ACC112 (cell line): Measurements from ENCODE around the gene CACNG8.

Experiments used
- H2AFZ ChIP-seq: fragments of 200-600 bp; sonication (generic); one replicate; pipeline ENCODE4 v1.6.0; 2017; ENCODE audit warnings: antibody characterized with exemption, low read length; ENCODE audit not compliant: unreplicated experiment
- H3K27ac ChIP-seq: fragments of 200-600 bp; sonication (generic); 2 replicates; pipeline ENCODE4 v1.5.1; 2014; ENCODE audit warnings: low read depth, mild to moderate bottlenecking, antibody characterized with exemption, low read length, moderate library complexity
- H3K27me3 ChIP-seq: fragments of 200-600 bp; sonication (generic); 2 replicates; pipeline ENCODE4 v1.6.1; 2014; ENCODE audit warnings: mild to moderate bottlenecking, antibody characterized with exemption, low read length, moderate library complexity, mixed read lengths; ENCODE audit not compliant: insufficient read depth
- H3K36me3 ChIP-seq: fragments of 200-600 bp; sonication (generic); 2 replicates; pipeline ENCODE4 v1.6.1; 2016; ENCODE audit warnings: mild to moderate bottlenecking, antibody characterized with exemption, low read length, moderate library complexity, mixed read lengths; ENCODE audit not compliant: insufficient read depth
- H3K4me1 ChIP-seq: fragments of 200-600 bp; sonication (generic); one replicate; pipeline ENCODE4 v1.6.1; 2016; ENCODE audit warnings: low read length, mixed read lengths; ENCODE audit not compliant: insufficient read depth, unreplicated experiment, control insufficient read depth
- H3K4me3 ChIP-seq: fragments of 200-600 bp; sonication (generic); 2 replicates; pipeline ENCODE4 v1.5.1; 2014; ENCODE audit warnings: mild to moderate bottlenecking, low read depth, low read length
- H3K79me2 ChIP-seq: fragments of 200-600 bp; sonication (generic); one replicate; pipeline ENCODE4 v1.6.0; 2016; ENCODE audit warnings: low read length; ENCODE audit not compliant: control insufficient read depth, unreplicated experiment, insufficient read depth

CACNG8 gene

DNA sequence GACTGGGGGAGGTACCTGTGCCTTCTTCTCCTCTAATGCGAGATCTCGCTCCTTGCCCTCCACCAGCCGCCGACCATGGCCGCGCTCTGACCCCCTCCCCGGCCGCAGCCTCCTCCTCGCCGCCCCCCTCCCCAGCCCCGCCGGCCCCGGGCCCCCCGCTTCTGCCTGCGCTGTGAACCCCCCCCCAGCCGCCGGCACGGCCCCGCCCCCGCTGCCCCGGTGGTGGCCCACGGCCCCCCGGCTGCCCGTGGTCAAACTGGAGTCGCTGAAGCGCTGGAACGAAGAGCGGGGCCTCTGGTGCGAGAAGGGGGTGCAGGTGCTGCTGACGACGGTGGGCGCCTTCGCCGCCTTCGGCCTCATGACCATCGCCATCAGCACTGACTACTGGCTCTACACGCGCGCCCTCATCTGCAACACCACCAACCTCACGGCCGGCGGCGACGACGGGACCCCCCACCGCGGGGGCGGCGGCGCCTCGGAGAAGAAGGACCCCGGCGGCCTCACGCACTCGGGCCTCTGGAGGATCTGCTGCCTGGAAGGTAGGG lies at the start of gene CACNG8:
Gene CACNG8, plus strand, starts transcription at position 51 of the 545 bp plus-strand sequence.
- peaks cover 4% of the 10 kb centered on the region for H3K4me1 ChIP-seq
- no peaks in the 10 kb centered on the region for H3K36me3 ChIP-seq
- no peak within 1 kb of the TSS for H3K27ac ChIP-seq
- H2AFZ ChIP-seq = peak within 1 kb of the TSS; percentile 57
- H3K4me3 ChIP-seq = peak within 1 kb of the TSS; percentile 69
- peaks cover 13% of the 10 kb centered on the region for H3K27me3 ChIP-seq
- H3K79me2 ChIP-seq = peaks cover 3% of the 10 kb centered on the region

DNA sequence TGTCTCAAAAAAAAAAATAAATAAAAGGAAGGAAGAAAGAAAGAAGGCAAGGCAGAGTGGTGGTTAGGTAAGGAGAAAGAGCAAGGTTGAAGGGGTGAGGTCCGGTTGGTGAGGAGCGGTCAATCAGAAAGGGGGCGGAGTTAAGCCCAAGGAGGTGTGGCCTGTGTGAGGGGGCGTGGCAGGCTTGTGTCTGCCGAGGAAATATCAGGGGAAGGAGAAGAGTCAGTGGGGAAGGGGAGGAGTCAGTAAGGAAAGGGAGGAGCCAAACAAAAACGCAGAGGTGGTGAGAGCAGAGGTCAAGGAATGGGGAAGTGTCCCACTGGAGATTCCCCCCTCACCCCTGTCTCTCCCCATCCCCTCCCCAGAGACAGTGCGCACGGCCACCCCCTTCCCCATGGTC lies 47.7 kb upstream of the CACNG8 start:
- no peaks in the 10 kb centered on the region for H3K4me1 ChIP-seq
- H3K36me3 ChIP-seq = no peaks in the 10 kb centered on the region

DNA sequence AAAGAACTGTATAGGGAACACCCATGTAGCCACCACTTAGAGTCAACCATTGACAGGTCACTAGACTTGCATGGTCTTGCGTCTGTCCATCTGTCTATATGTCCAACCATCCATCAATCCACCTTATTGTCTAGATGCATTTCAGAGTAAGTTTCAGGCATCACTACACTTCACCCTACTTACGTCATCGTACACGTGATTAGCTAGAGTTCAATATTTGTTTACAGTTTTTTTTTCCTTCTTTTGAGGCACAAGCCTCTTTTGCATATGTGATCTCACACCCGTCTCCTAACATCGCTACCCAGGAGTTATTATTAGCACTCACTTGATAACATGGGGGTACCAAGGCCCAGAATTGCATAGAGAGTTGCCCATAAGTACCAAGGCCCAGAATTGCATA lies 46.7 kb upstream of the CACNG8 start:
- no peaks in the 10 kb centered on the region for H3K4me1 ChIP-seq
- no peak overlapping the region for H3K4me3 ChIP-seq
- no peaks in the 10 kb centered on the region for H3K36me3 ChIP-seq

More for the DNA sequence above, 47.7 kb upstream of the CACNG8 start:
- H3K79me2 ChIP-seq = no peaks in the 10 kb centered on the region
- H2AFZ ChIP-seq = no peak overlapping the region
- no peak overlapping the region for H3K4me3 ChIP-seq
- no peak overlapping the region for H3K27ac ChIP-seq
- H3K27me3 ChIP-seq = peaks cover 8% of the 10 kb centered on the region

DNA sequence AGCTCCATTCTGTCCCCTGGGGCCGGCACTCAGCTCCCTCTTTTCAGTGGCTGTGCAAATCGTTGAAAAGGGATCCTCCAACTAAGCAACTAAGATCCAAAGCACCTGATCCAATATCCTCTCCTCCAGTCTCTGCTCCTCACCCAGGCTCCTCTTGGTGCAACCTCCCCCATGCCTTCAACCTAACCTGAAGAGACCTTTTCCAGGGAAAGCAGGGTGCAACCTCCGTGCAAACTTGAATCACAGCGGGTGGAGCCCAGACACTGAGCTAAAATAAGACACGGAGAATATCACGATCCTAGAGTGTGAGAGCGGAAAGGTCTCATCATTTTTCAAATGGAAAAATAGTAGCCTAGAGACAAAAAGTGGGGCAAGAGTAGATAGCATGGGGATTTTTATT lies 45.4 kb upstream of the CACNG8 start:
- no peak overlapping the region for H3K27ac ChIP-seq
- H3K36me3 ChIP-seq = no peaks in the 10 kb centered on the region
- H2AFZ ChIP-seq = no peak overlapping the region
- H3K4me1 ChIP-seq = no peaks in the 10 kb centered on the region
- no peaks in the 10 kb centered on the region for H3K27me3 ChIP-seq
- H3K79me2 ChIP-seq = no peaks in the 10 kb centered on the region
- H3K4me3 ChIP-seq = no peak overlapping the region

More for the DNA sequence above, 46.7 kb upstream of the CACNG8 start:
- Histone ChIP-seq H3K27ac (no peak overlapping the region), H3K79me2 (no peaks in the 10 kb centered on the region), H3K27me3 (no peaks in the 10 kb centered on the region), H2AFZ (no peak overlapping the region)

DNA sequence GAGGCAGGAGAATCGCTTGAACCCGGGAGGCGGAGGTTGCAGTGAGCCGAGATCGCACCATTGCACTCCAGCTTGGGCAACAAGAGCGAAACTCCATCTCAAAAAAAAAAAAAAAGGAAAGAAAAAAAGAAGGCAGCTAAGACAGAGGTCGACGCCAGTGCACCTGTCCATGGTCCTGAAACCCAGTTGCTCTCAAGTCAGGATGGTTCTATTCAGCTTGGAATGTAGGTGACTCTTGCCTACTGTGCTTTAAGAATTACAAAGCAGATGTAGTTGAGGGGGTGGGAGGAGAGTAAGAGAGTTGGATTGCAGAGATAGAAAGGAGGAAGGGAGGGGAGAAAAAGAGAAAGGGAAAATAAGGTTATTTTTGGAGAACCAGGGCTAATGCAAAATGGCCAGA lies 35.0 kb upstream of the CACNG8 start:
- H3K4me1 ChIP-seq = no peaks in the 10 kb centered on the region
- H3K4me3 ChIP-seq = no peak overlapping the region
- no peaks in the 10 kb centered on the region for H3K36me3 ChIP-seq
- no peaks in the 10 kb centered on the region for H3K27me3 ChIP-seq
- H3K27ac ChIP-seq = no peak overlapping the region
- no peaks in the 10 kb centered on the region for H3K79me2 ChIP-seq
- H2AFZ ChIP-seq = no peak overlapping the region

DNA sequence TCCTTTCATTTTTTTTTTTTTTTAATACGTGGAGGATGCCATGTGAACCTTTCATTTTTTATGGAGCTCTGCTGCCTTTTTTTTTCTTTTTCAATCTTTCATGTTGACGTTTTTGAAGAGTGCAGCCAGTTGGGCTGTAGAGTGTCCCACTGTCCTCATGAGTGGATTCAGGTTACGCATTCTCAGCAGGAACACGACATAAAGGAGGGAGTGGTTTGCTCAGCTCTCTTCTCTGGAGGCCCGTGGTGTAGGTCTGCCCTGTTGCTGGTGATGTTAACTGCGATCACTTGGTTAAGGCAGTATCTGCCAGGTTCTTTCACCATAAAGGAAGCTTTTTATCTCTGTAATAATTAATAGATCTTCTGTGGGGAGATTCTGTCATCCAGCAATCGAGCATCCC lies 26.7 kb upstream of the CACNG8 start:
- H3K27ac ChIP-seq = no peak overlapping the region
- 0 out of 2 replicates have a peak, but pooled peaks cover 4% of the 10 kb centered on the region for H3K27me3 ChIP-seq
- no peaks in the 10 kb centered on the region for H3K79me2 ChIP-seq
- no peak overlapping the region for H3K4me3 ChIP-seq
- no peaks in the 10 kb centered on the region for H3K4me1 ChIP-seq
- H3K36me3 ChIP-seq = no peaks in the 10 kb centered on the region
- no peak overlapping the region for H2AFZ ChIP-seq

DNA sequence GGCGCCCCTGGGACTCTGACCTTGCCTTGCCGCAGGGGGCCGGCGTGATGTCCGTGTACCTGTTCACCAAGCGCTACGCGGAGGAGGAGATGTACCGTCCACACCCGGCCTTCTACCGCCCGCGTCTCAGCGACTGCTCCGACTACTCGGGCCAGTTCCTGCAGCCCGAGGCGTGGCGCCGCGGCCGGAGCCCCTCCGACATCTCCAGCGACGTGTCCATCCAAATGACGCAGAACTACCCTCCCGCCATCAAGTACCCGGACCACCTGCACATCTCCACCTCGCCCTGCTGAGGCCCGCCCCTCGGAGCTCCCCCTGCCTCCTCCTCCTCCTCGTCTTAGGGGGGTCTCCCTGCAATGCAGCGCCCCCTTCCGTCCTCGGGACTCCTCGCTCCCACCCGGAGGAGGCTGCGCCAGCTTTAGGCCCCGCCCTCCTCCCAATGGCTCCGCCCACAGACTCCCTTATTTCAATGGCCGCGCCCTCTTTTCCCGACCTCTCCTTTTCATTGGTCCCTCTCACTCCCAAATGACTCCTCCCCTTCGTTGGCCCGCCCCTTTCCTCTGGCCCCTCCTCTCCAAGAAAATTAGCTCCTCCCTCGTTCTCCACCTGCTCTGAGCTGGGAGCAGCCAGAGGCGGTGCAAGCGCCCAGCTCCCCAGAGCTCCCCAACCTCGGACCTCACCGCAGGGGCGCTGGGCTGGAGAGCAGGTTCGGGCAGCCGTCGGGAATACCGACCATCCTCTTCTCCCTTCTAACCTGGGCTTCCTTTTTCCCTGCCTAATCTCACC lies 20.5 kb upstream of the CACNG8 start:
- H3K27ac ChIP-seq = no peak overlapping the region
- H3K4me3 ChIP-seq = no peak overlapping the region
- H3K36me3 ChIP-seq = no peaks in the 10 kb centered on the region

DNA sequence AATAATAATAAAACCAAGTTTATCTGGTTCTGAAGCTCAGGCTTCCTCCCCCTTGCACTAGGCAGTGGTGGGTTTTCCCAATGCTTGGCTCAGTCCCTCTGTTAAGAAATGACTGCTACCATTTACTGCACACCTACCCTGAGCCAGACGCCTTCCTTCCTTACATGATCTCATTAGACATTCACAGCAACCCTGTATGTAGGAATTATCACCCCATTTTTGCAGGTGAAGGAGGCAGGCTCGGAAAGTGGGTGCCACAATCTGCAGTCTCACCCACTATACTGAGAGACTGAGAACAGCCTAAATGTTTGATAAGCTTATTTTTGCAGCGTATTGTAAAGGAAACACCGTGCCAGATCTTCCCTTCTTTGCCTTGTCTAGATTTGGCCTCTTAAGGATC lies 18.3 kb upstream of the CACNG8 start:
- no peaks in the 10 kb centered on the region for H3K36me3 ChIP-seq
- H3K4me1 ChIP-seq = no peaks in the 10 kb centered on the region
- H3K27ac ChIP-seq = no peak overlapping the region
- H3K4me3 ChIP-seq = no peak overlapping the region
- H2AFZ ChIP-seq = no peak overlapping the region
- peaks cover 36% of the 10 kb centered on the region for H3K27me3 ChIP-seq
- H3K79me2 ChIP-seq = no peaks in the 10 kb centered on the region

More for the DNA sequence above, 20.5 kb upstream of the CACNG8 start:
- no peaks in the 10 kb centered on the region for H3K79me2 ChIP-seq
- no peaks in the 10 kb centered on the region for H3K4me1 ChIP-seq
- H3K27me3 ChIP-seq = peaks cover 36% of the 10 kb centered on the region
- no peak overlapping the region for H2AFZ ChIP-seq

DNA sequence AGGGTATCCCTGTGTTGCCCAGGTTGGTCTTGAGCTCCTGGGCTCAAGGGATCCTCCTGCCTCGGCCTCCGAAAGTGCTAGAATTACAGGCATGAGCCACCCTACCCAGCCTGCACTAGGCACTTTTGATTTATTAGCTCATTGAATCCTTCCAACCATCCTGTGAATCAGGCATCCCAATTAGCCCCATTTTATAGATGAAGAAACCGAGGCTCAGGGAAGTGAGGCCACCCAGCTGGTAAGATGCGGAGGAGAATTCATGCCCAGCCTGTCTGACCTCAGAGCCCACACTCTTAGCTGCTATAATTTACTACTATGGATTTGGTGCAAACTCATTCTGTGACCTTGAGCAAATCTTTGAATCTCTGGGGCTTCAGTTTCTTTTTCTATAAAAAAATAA lies 17.8 kb upstream of the CACNG8 start:
- no peak overlapping the region for H2AFZ ChIP-seq

DNA sequence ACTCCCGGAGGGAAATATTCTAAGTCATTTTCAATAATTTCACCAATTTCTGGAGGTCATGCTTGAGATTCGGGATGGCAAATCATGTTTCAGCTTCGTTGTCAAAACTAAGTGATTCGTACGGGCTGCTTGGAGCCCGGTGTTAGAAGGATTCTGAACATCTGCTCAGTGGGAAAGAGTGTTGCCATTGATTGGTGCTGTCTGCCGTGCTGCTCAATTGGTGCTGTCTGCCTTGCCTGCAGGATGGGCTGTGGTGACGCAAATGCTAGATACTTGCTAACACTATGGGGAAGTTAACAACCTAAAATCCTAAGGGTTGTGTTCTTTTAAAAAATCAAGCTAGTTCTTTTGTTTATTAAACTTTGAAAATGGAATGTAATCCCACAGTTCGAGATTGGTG lies 17.3 kb upstream of the CACNG8 start:
- no peak overlapping the region for H3K27ac ChIP-seq
- no peaks in the 10 kb centered on the region for H3K4me1 ChIP-seq
- H2AFZ ChIP-seq = no peak overlapping the region
- no peak overlapping the region for H3K4me3 ChIP-seq
- no peaks in the 10 kb centered on the region for H3K36me3 ChIP-seq
- peaks cover 32% of the 10 kb centered on the region for H3K27me3 ChIP-seq
- no peaks in the 10 kb centered on the region for H3K79me2 ChIP-seq

More for the DNA sequence above, 17.8 kb upstream of the CACNG8 start:
- H3K4me3 ChIP-seq = no peak overlapping the region
- H3K27ac ChIP-seq = no peak overlapping the region
- no peaks in the 10 kb centered on the region for H3K36me3 ChIP-seq
- no peaks in the 10 kb centered on the region for H3K4me1 ChIP-seq
- no peaks in the 10 kb centered on the region for H3K79me2 ChIP-seq
- peaks cover 33% of the 10 kb centered on the region for H3K27me3 ChIP-seq

DNA sequence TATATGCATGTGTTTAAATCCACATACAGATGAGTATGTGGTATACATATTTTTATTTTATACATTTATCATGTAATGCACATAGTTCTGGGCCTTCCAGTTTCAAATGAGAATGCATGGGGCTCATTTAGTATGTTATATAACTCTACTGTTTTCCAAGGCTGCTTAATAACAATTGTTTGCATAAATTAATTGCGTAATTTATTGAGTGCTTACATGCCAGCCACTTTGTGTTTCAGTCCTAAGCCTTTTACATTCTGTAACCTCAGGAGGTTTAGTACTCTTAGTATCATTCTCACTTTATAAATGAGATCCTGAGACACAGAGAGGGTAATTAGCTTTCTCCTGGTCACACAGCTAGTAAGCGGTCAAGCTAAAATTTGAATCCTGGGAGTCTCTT lies 16.7 kb upstream of the CACNG8 start:
- no peaks in the 10 kb centered on the region for H3K36me3 ChIP-seq

More for the DNA sequence above, 16.7 kb upstream of the CACNG8 start:
- H3K27me3 ChIP-seq = peaks cover 32% of the 10 kb centered on the region
- H2AFZ ChIP-seq = no peak overlapping the region
- no peaks in the 10 kb centered on the region for H3K79me2 ChIP-seq
- no peak overlapping the region for H3K27ac ChIP-seq
- H3K4me3 ChIP-seq = no peak overlapping the region
- no peaks in the 10 kb centered on the region for H3K4me1 ChIP-seq
